PC-3 (cell line): ENCODE measurements around the gene KERA. TPM values are rescaled to one million over a fixed set of nuclear protein-coding genes. Genes with fewer than 3 reads are reported as not detected.

Experiments used
- ATAC-seq: fragments of 200-7000 bp; cut with Tn5 transposase; 2 replicates; pipeline ENCODE4 v1.9.1; 2020; ENCODE audit warnings: mild to moderate bottlenecking, moderate library complexity
- BruUV-seq: library from RNA; stranded (reverse); fragments of 400-500 nt; replicated peaks from 2 replicates; lab custom pipeline; 2021; lab: Mats Ljungman, UMichigan
- CTCF ChIA-PET: fragments of 300-600 bp; sonication (Branson Sonifier 250); formaldehyde crosslinking; loops from one replicate; lab custom pipeline; 2022; ENCODE audit warnings: antibody characterized with exemption; lab: Charles Lee
- POLR2A ChIA-PET: fragments of 300-600 bp; sonication (Branson Sonifier 250); formaldehyde crosslinking; loops from one replicate; lab custom pipeline; 2022; ENCODE audit warnings: antibody characterized with exemption; ENCODE audit not compliant: unreplicated experiment; lab: Charles Lee
- DNase-seq: peaks from one replicate; pipeline ENCODE4 v3.0.0-alpha.2; 2015
- H2AFZ ChIP-seq: fragments of 300-600 bp; sonication (generic); 2 replicates; pipeline ENCODE4 v1.6.0; 2016; ENCODE audit warnings: antibody characterized with exemption, low read length
- H3F3A ChIP-seq: fragments of 300-600 bp; sonication (generic); one replicate; pipeline ENCODE4 v1.6.0; 2017; ENCODE audit warnings: antibody characterized with exemption, low read length, control low read depth, mild to moderate bottlenecking; ENCODE audit not compliant: unreplicated experiment
- H3K27ac ChIP-seq: fragments of 300-600 bp; sonication (generic); 2 replicates; pipeline ENCODE4 v1.5.1; 2016; ENCODE audit warnings: mild to moderate bottlenecking, low read length
- H3K27me3 ChIP-seq: fragments of 300-600 bp; sonication (generic); 2 replicates; pipeline ENCODE4 v1.6.1; 2016; ENCODE audit warnings: low read length, mixed read lengths
- H3K36me3 ChIP-seq: fragments of 300-600 bp; sonication (generic); 2 replicates; pipeline ENCODE4 v1.6.1; 2016; ENCODE audit warnings: low read depth, mixed run types, low read length, mixed read lengths
- H3K4me1 ChIP-seq: fragments of 300-600 bp; sonication (generic); 2 replicates; pipeline ENCODE4 v1.5.1; 2016; ENCODE audit warnings: low read length; ENCODE audit not compliant: insufficient read depth
- H3K4me2 ChIP-seq: fragments of 300-600 bp; sonication (generic); 2 replicates; pipeline ENCODE4 v1.6.0; 2016; ENCODE audit warnings: low read length
- H3K4me3 ChIP-seq: fragments of 300-600 bp; sonication (generic); 2 replicates; pipeline ENCODE4 v1.5.1; 2016; ENCODE audit warnings: mild to moderate bottlenecking, low read length, mixed read lengths
- H3K79me2 ChIP-seq: fragments of 300-600 bp; sonication (generic); 2 replicates; pipeline ENCODE4 v1.6.1; 2017; ENCODE audit warnings: low read length, mixed read lengths
- H3K9ac ChIP-seq: fragments of 300-600 bp; sonication (generic); 2 replicates; pipeline ENCODE4 v1.6.0; 2016; ENCODE audit warnings: mild to moderate bottlenecking, low read length
- H3K9me2 ChIP-seq: fragments of 300-600 bp; sonication (generic); replicated peaks from 2 replicates; pipeline ENCODE4 v1.6.1; 2016; ENCODE audit warnings: mixed run types, low read length, mixed read lengths
- H3K9me3 ChIP-seq: fragments of 300-600 bp; sonication (generic); 2 replicates; pipeline ENCODE4 v1.6.1; 2016; ENCODE audit warnings: low read length, mixed read lengths
- H4K20me1 ChIP-seq: fragments of 300-600 bp; sonication (generic); 2 replicates; pipeline ENCODE4 v1.6.1; 2016; ENCODE audit warnings: low read length, mixed read lengths
- CTCF ChIP-seq: fragments of 300-600 bp; sonication (generic); conservative IDR thresholded peaks from 2 replicates; pipeline ENCODE4 v1.5.1; 2017; ENCODE audit warnings: antibody characterized with exemption, low read depth, mild to moderate bottlenecking, low read length
- EZH2 ChIP-seq: fragments of 300-600 bp; sonication (generic); IDR thresholded peaks from one replicate; pipeline ENCODE4 v1.6.1; 2017; ENCODE audit warnings: antibody characterized with exemption, mild to moderate bottlenecking, low read length; ENCODE audit not compliant: unreplicated experiment
- EZH2phosphoT487 ChIP-seq: fragments of 300-600 bp; sonication (generic); IDR thresholded peaks from 2 replicates; pipeline ENCODE4 v1.6.1; 2018; ENCODE audit warnings: mild to moderate bottlenecking, antibody characterized with exemption, low read length, borderline replicate concordance
- intact Hi-C: fragments of 100-400 bp; cut with micrococcal nuclease; formaldehyde crosslinking; loops from 2 replicates; pipeline ENCODE4 v1.9.0; 2023
- total RNA-seq: library from RNA; depleted of rRNA; stranded (reverse); fragments of >200 nt; gene quantifications from 2 replicates; pipeline ENCODE4 v1.2.3, GENCODE V29; 2014

KERA gene
- total RNA-seq, 1 experiment from 2014 or later = not detected

GRCh38 chr12:91055976-91056375 is 1.8 kb downstream of the KERA start:
- H3K4me2 ChIP-seq = no peak overlapping the region
- no peak overlapping the region for H3K4me3 ChIP-seq
- ChIA-PET POLR2A (no interaction called here), CTCF (no interaction called here)
- DNase-seq (no peak), ATAC-seq (no peak)
- no peaks in the 10 kb centered on the region for H3K4me1 ChIP-seq
- no TSS peak for BruUV-seq
- no peaks in the 10 kb centered on the region for H3F3A ChIP-seq
- H3K9me2 ChIP-seq = no peaks in the 10 kb centered on the region
- H3K79me2 ChIP-seq = no peaks in the 10 kb centered on the region
- TF ChIP-seq EZH2 (no peak), EZH2phosphoT487 (no peak), CTCF (no peak)
- H3K36me3 ChIP-seq = no peaks in the 10 kb centered on the region
- H3K27ac ChIP-seq = no peak overlapping the region
- no peak overlapping the region for H3K9ac ChIP-seq
- no peaks in the 10 kb centered on the region for H4K20me1 ChIP-seq
- H3K27me3 ChIP-seq = no peaks in the 10 kb centered on the region
- no peaks in the 10 kb centered on the region for H3K9me3 ChIP-seq
- no peak overlapping the region for H2AFZ ChIP-seq
- intact Hi-C loops = no loop called here

DNA sequence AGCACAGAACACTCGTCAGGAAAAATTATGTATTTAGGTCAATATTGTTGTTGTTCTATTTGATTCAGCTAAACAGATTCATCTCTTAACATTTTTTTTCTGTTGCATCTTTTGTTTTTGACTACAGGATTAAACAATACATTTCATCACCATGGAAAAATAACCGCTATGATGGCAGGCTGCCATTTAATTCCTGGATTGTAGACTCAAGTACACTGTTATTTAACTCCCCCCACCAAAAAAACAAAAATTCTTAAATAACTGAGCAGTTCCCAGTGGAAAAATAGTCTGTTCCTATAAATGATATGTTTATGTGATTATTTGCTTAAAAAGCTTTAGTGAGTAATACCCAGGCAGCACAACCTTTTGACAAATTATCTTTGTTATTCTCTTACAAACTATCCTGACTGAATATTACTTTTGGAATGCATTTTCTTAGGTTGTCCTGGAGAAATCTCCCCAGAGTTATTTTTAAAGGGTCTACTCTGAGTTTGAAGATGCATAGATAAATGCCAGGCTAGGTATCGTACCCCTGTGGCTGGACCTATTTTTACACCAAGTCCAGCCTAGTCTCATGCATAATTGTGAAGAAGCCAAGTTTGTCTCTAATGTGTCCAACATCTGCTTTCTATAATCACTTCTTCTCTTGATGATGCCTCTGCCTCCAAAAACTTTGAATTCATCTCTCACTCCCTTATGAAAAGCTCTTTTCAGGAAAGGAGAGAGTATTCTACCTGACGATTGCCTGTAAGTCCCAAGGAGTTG is 3.7 kb downstream of the KERA start:
- no peaks in the 10 kb centered on the region for H4K20me1 ChIP-seq
- H3K27me3 ChIP-seq = no peaks in the 10 kb centered on the region
- no peak for ATAC-seq
- TF ChIP-seq EZH2phosphoT487 (no peak), EZH2 (no peak)
- no TSS peak for BruUV-seq
- intact Hi-C loops = no loop called here
- no peaks in the 10 kb centered on the region for H3K36me3 ChIP-seq
- no peaks in the 10 kb centered on the region for H3K9me2 ChIP-seq
- no peak overlapping the region for H3K9ac ChIP-seq
- ChIA-PET CTCF (no interaction called here), POLR2A (no interaction called here)
- H2AFZ ChIP-seq = no peak overlapping the region
- H3K4me1 ChIP-seq = no peaks in the 10 kb centered on the region
- no peaks in the 10 kb centered on the region for H3F3A ChIP-seq
- no peak overlapping the region for H3K4me2 ChIP-seq
- no peak overlapping the region for H3K4me3 ChIP-seq
- no peak overlapping the region for H3K27ac ChIP-seq
- H3K79me2 ChIP-seq = no peaks in the 10 kb centered on the region
- H3K9me3 ChIP-seq = no peaks in the 10 kb centered on the region
- DNase-seq = peak; percentile 35

DNA sequence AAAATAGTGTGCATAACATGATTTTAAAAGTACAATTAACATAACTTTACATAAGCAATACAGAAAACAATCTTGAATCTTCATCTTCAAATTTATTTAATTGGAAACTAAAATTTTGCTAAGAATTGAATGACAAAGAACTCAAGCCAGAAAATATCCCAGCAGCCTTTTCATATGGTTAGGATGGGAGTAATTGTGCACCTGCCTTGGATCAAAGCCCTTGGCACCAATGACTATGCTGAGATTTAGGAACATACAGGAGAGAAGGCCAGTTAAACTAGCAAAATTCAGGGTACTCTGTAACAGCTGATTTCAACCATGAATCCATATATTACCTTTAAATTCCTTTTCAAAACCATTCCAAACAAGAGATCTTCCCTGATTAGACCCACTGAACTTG is 5.8 kb downstream of the KERA start:
- no peak for DNase-seq
- Histone ChIP-seq H3K27ac (no peak overlapping the region), H3K27me3 (no peaks in the 10 kb centered on the region), H4K20me1 (no peaks in the 10 kb centered on the region), H3K4me2 (no peak overlapping the region), H3K79me2 (no peaks in the 10 kb centered on the region), H3K9me2 (no peaks in the 10 kb centered on the region), H3K4me3 (no peak overlapping the region), H3K9me3 (no peaks in the 10 kb centered on the region), H2AFZ (no peak overlapping the region), H3K9ac (no peak overlapping the region), H3F3A (no peaks in the 10 kb centered on the region), H3K36me3 (no peaks in the 10 kb centered on the region), H3K4me1 (no peaks in the 10 kb centered on the region)
- intact Hi-C loops = no loop called here
- ChIA-PET POLR2A (no interaction called here), CTCF (no interaction called here)
- TF ChIP-seq EZH2phosphoT487 = no peak
- no TSS peak for BruUV-seq
- no peak for ATAC-seq
